ENCODE measurements around the gene MYORG.

The MYORG gene

DNA sequence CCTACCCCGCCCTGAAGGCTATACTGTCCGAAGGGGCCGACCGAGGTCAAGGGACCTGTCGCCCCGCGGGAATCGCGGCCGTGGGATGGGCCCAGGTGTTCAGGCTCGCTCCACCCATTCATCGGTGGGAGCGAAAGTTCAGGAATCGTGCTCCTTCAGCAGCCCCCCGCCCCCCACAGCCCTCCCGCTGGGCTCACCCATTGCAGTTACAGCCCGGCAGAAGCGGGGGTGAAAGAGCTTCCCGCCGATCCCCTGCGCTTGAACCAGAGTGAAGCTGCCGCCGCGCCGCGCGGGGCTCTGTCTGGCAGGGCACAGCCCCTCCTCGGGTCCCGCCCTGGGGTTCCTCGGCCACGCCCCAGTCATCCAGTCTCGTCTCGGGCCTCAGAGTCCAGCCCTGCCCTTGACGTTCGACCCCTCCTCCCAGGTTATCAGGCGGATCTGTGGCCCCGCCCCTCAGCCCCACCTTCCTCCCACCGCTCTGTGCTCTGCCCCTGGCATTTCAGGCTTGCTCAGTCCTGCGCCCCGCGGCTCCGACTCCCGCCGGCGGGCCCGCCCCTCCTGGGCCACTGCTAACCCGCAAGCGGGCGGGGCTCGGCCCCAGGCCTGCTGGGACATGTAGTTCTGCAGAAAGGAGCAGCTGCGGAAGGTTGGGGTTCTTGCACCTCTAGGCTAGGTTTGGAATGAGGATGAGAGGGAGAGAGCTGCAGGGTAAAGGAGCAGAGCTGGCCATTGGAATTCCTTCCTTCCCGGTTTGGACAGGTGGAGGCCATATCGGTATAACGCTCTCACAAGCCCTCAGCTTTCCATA lies at the start of gene MYORG:
Gene MYORG, minus strand, starts transcription at position 303 of the 808 bp plus-strand sequence. CDS start 3,955 bp downstream, outside the sequence.
- Histone ChIP-seq H3K4me1 (ENCODE audit: control insufficient read depth, insufficient read depth, low read length) (peaks cover 22% of the 10 kb centered on the region), H3K27me3 (replicated peaks; ENCODE audit: control insufficient read depth, insufficient read depth, low read length) (no peaks in the 10 kb centered on the region), H3K4me3 (ENCODE audit: low read length) (peak within 1 kb of the TSS; percentile 82), H3K36me3 (ENCODE audit: control insufficient read depth, insufficient read depth, low read length, severe bottlenecking) (no peaks in the 10 kb centered on the region), H3K9me3 (ENCODE audit: control insufficient read depth, low read length) (no peaks in the 10 kb centered on the region), H3K9ac (ENCODE audit: low read length) (peak within 1 kb of the TSS; percentile 86)
- DNase-seq (ENCODE audit: low read depth), result peak; percentile 80

DNA sequence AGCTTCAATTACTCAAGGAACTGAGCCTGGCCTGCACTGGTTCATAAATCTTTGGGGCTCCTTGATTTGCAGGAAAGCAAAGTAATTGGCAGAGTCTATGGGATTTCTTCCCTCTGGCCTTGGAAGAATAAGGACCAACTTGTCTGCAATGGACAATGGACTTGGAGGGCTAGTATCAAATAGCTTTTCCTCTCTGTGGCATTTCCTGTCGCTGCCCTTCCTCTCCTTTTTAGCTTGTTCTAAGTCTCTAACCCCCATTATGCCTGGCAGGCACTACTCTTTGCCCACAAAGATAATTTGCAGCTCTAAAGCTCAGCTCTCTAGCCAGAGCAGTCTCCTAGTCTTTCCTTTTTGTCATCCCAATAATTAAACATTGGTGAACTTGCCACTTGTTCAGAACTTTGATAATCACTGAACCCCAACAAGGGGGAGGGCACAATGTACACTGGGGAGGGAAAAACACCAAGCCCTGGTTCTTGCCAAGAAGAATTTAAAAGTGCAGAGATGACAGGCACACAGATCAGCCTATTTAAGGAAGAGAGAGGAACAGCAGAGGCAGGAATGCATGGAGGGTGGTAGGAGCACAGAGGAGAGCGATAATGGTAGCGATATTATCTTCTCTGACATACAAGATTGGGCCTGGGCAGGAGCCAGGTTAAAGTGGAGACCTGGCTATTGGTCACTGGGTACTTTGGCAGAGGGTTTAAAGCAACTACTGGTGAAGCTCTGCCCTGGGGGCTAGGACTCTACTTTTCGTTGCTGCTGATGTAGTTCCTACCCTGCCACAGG lies 43.2 kb upstream of the MYORG start:
- DNase-seq (ENCODE audit: low read depth), result no peak
- no peaks in the 10 kb centered on the region for H3K9me3 ChIP-seq (ENCODE audit: control insufficient read depth, low read length)

DNA sequence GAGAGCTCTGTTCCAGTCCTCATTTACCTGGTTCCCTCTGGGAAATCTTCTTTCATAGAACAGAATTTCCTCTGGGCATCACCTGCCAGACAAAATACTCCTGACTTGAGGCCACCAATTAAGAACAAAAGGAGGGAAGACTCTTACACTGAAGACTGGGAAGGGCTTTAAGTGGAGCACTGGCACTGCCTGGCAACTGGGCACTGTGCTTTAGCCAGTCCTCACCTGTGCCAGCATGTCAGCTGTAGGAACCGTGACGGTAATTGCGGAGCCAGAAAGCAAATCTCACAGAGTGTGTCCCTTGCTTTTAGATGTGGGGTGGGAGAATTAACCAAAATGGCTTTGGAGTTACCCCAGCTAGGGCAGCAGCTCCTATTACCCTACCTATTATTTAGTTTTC lies 41.0 kb upstream of the MYORG start:
- H3K9ac ChIP-seq (ENCODE audit: low read length), result no peak overlapping the region
- H3K9me3 ChIP-seq (ENCODE audit: control insufficient read depth, low read length), result no peaks in the 10 kb centered on the region
- H3K27me3 ChIP-seq (replicated peaks; ENCODE audit: control insufficient read depth, insufficient read depth, low read length), result no peaks in the 10 kb centered on the region
- H3K4me3 ChIP-seq (ENCODE audit: low read length), result no peak overlapping the region
- H3K36me3 ChIP-seq (ENCODE audit: control insufficient read depth, insufficient read depth, low read length, severe bottlenecking), result peaks cover 22% of the 10 kb centered on the region
- no peaks in the 10 kb centered on the region for H3K4me1 ChIP-seq (ENCODE audit: control insufficient read depth, insufficient read depth, low read length)
- no peak for DNase-seq (ENCODE audit: low read depth)

More for the DNA sequence above, 43.2 kb upstream of the MYORG start:
- no peaks in the 10 kb centered on the region for H3K4me1 ChIP-seq (ENCODE audit: control insufficient read depth, insufficient read depth, low read length)
- peaks cover 22% of the 10 kb centered on the region for H3K36me3 ChIP-seq (ENCODE audit: control insufficient read depth, insufficient read depth, low read length, severe bottlenecking)
- no peak overlapping the region for H3K4me3 ChIP-seq (ENCODE audit: low read length)
- no peak overlapping the region for H3K9ac ChIP-seq (ENCODE audit: low read length)
- H3K27me3 ChIP-seq (replicated peaks; ENCODE audit: control insufficient read depth, insufficient read depth, low read length), result no peaks in the 10 kb centered on the region

DNA sequence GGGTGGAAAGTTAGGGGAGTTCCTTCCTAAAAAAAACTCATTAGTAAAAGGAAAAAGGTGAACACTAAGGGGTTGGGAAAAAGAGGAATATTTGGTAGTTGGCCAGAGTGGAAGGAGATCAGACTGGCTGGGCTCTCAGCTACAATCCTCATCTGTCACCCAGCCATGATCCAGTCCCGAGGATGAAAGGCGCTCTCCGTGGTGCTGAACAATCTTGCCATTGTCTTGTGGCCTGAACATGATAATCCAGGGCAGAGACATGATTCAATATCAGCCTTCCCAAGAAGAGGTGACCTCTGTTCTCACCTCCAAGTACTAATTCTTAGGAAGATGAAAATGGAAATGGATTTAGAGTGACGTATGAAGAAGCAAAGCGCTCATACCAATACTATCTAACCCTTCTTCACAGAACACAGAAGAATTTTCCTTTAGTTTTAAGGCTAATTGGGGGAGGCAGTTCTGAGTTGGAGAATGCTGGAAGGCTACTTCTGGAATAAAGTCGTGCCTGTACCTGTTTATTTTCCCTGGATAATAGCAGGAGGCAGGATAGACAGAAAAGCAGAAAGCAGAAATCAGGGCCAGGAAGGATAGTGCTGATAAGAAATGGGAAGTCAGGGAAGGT lies 36.6 kb upstream of the MYORG start:
- Histone ChIP-seq H3K4me3 (ENCODE audit: low read length) (no peak overlapping the region), H3K9me3 (ENCODE audit: control insufficient read depth, low read length) (no peaks in the 10 kb centered on the region), H3K9ac (ENCODE audit: low read length) (no peak overlapping the region), H3K36me3 (ENCODE audit: control insufficient read depth, insufficient read depth, low read length, severe bottlenecking) (peaks cover 8% of the 10 kb centered on the region), H3K27me3 (replicated peaks; ENCODE audit: control insufficient read depth, insufficient read depth, low read length) (no peaks in the 10 kb centered on the region), H3K4me1 (ENCODE audit: control insufficient read depth, insufficient read depth, low read length) (no peaks in the 10 kb centered on the region)
- peak; percentile 64 for DNase-seq (ENCODE audit: low read depth)

DNA sequence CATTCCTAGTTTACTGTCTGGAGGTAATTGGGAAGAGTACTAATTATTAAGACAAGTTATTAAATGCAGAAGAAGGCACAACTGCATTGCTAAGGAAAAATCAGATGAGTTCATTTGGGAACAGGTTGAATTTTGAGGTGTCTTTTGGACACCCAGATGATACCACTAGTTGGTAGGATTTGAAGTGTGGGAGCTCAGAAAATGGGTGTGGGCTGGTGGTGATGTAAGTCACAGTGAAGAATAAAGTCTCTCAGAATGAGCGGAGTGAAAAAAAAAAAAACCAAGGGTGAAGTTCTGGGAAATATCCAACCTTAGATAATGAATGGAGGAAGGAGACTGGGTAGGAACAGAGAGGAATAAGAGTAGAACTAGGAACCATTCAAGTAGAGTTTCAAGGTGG lies 35.6 kb upstream of the MYORG start:
- H3K4me3 ChIP-seq (ENCODE audit: low read length), result no peak overlapping the region
- H3K9me3 ChIP-seq (ENCODE audit: control insufficient read depth, low read length), result no peaks in the 10 kb centered on the region
- H3K4me1 ChIP-seq (ENCODE audit: control insufficient read depth, insufficient read depth, low read length), result no peaks in the 10 kb centered on the region
- DNase-seq (ENCODE audit: low read depth), result no peak
- peaks cover 3% of the 10 kb centered on the region for H3K36me3 ChIP-seq (ENCODE audit: control insufficient read depth, insufficient read depth, low read length, severe bottlenecking)
- no peak overlapping the region for H3K9ac ChIP-seq (ENCODE audit: low read length)
- H3K27me3 ChIP-seq (replicated peaks; ENCODE audit: control insufficient read depth, insufficient read depth, low read length), result no peaks in the 10 kb centered on the region

DNA sequence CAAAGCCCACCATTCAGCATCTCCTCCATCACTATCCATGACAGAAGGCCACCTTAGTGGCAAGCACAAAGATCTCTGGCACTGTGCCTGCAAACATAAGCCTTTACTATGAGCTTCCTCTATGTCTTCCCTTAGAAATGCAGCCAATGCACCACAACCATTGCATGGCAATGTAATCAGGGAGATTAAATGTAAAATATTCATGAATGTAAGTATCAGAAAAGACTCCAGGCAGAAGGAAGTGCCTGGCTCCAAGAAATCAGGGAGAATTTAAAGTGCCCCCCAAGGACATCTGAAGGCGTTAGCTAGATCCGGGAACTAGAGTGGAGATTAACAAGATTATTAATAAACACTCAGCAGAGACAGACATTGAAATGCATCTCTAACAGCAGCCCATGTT lies 32.5 kb upstream of the MYORG start:
- Histone ChIP-seq H3K9me3 (ENCODE audit: control insufficient read depth, low read length) (no peaks in the 10 kb centered on the region), H3K27me3 (replicated peaks; ENCODE audit: control insufficient read depth, insufficient read depth, low read length) (no peaks in the 10 kb centered on the region), H3K9ac (ENCODE audit: low read length) (no peak overlapping the region), H3K4me1 (ENCODE audit: control insufficient read depth, insufficient read depth, low read length) (peaks cover under 1% of the 10 kb centered on the region), H3K36me3 (ENCODE audit: control insufficient read depth, insufficient read depth, low read length, severe bottlenecking) (peaks cover 15% of the 10 kb centered on the region), H3K4me3 (ENCODE audit: low read length) (no peak overlapping the region)
- no peak for DNase-seq (ENCODE audit: low read depth)

DNA sequence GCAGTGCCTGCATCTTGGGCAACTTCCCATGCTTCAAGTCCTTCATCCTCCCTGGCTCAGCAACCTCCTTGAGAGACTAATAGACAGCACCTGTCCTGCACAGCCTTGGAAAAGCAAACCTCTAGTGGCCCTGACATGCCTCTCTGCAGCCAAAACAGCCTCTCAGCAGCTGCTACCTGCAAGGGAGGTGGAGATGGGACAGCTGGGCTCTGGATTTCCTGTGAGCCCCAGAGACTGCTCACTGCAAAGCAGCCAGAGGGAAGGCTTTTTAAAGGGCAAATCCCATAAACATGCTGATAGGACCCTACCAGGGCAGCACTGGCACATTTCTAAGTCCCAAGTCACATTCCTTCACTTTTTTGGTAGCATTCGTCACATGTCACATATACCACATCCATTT lies 31.5 kb upstream of the MYORG start:
- Histone ChIP-seq H3K4me3 (ENCODE audit: low read length) (no peak overlapping the region), H3K36me3 (ENCODE audit: control insufficient read depth, insufficient read depth, low read length, severe bottlenecking) (peaks cover 18% of the 10 kb centered on the region), H3K9ac (ENCODE audit: low read length) (no peak overlapping the region), H3K9me3 (ENCODE audit: control insufficient read depth, low read length) (no peaks in the 10 kb centered on the region), H3K27me3 (replicated peaks; ENCODE audit: control insufficient read depth, insufficient read depth, low read length) (no peaks in the 10 kb centered on the region), H3K4me1 (ENCODE audit: control insufficient read depth, insufficient read depth, low read length) (peaks cover 9% of the 10 kb centered on the region)
- DNase-seq (ENCODE audit: low read depth), result no peak

DNA sequence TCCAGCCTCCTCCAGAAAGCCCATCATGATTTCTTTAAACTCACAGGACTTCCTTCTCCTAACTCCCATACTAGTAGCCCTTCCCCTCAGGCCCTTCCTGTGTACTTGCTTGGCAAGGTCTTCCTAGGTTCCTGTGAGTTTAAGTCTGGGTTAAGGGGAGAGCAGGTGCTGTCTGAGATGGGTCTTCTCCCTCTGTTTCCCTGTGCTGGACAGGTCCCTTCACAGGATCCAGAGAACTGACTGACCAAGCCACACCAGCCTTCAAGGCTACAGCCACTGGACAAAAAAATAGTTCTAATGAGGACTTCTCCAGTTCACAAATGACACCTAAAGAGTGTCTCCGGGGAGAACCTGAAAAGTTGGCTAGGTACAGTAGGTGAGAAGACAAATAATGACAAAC lies 29.5 kb upstream of the MYORG start:
- Histone ChIP-seq H3K27me3 (replicated peaks; ENCODE audit: control insufficient read depth, insufficient read depth, low read length) (no peaks in the 10 kb centered on the region), H3K4me1 (ENCODE audit: control insufficient read depth, insufficient read depth, low read length) (peaks cover 13% of the 10 kb centered on the region), H3K9ac (ENCODE audit: low read length) (no peak overlapping the region), H3K36me3 (ENCODE audit: control insufficient read depth, insufficient read depth, low read length, severe bottlenecking) (peaks cover 32% of the 10 kb centered on the region), H3K4me3 (ENCODE audit: low read length) (no peak overlapping the region), H3K9me3 (ENCODE audit: control insufficient read depth, low read length) (no peaks in the 10 kb centered on the region)
- no peak for DNase-seq (ENCODE audit: low read depth)

DNA sequence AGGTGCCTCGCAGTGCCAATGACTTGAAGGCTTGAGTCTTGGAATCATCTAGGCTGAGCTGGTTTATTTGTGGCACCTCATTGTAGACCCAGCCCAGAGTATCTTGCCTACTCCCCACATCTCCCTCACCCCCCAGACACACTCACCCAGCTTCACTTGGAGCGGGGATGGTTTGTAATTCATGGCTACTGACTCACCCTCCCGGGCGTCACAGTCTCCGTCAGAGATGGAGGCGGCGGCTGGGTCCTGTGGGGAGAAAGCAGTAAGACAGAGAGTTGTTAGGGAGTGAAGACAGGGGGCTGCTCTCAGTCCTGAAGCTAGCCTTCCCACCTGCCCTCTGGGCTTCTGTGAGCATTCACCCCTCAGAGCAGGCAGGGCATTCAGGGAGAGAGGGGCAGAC lies 29.0 kb upstream of the MYORG start:
- H3K4me3 ChIP-seq (ENCODE audit: low read length), result no peak overlapping the region
- DNase-seq (ENCODE audit: low read depth), result no peak
- peaks cover 37% of the 10 kb centered on the region for H3K36me3 ChIP-seq (ENCODE audit: control insufficient read depth, insufficient read depth, low read length, severe bottlenecking)
- H3K27me3 ChIP-seq (replicated peaks; ENCODE audit: control insufficient read depth, insufficient read depth, low read length), result no peaks in the 10 kb centered on the region
- H3K9ac ChIP-seq (ENCODE audit: low read length), result no peak overlapping the region
- peaks cover 13% of the 10 kb centered on the region for H3K4me1 ChIP-seq (ENCODE audit: control insufficient read depth, insufficient read depth, low read length)
- H3K9me3 ChIP-seq (ENCODE audit: control insufficient read depth, low read length), result no peaks in the 10 kb centered on the region

DNA sequence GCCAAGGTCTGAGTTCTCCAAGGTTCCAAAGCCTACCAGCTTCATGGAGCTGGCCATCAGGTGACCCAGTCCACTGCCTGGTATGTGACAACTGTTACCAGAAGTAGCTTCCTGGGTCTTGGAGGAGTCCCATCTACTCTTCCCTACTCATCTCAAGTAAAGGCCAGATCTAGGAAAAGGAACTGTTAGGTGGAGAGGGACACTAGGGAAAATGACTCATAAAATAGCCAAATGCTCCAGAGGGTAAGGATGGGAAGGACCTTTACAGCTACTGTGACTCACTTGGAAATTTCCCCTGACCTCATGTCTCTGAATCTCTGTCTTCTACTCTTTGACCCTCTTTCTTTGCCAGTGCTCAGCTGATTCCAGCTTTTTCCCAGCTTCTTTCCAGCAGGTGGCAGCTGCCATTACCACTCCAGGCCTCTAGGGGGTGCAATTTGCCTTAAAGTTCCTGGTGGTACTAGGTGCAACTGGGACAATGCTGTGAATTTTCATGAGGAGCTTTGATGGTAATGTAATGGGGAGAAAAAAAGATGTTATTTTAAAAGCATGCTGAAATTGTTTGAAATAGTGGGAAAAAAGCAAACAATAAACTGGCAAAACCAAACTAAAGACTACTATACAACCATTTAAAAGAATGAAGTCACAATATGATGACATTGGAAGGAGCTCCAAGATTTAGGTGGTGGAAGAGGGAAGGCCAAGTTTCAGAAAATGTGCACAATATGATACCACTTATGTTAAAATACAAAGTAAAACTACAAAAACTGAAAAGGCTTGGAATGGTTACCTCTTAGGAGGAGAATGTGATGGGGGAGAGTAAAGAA lies 27.1 kb upstream of the MYORG start:
- Histone ChIP-seq H3K36me3 (ENCODE audit: control insufficient read depth, insufficient read depth, low read length, severe bottlenecking) (peaks cover 55% of the 10 kb centered on the region), H3K9me3 (ENCODE audit: control insufficient read depth, low read length) (no peaks in the 10 kb centered on the region), H3K27me3 (replicated peaks; ENCODE audit: control insufficient read depth, insufficient read depth, low read length) (no peaks in the 10 kb centered on the region), H3K4me1 (ENCODE audit: control insufficient read depth, insufficient read depth, low read length) (peaks cover 13% of the 10 kb centered on the region), H3K4me3 (ENCODE audit: low read length) (no peak overlapping the region), H3K9ac (ENCODE audit: low read length) (no peak overlapping the region)
- peak; percentile 86 for DNase-seq (ENCODE audit: low read depth)

Measured in adipocyte (in vitro differentiated cells).